Tibial nerve (tissue), 4 donors: Measurements from ENCODE around the gene SIRPA. TPM values are rescaled to one million over a fixed set of nuclear protein-coding genes. Genes with fewer than 3 reads are reported as not detected.

Experiments
- DNase-seq, 2 donors: peaks; one replicate each; pipeline ENCODE4 v3.0.0-alpha.2; 2019; ENCODE audit warnings: low spot score in 2 of 2
- H3K27ac ChIP-seq, 4 donors: fragments of 200-600 bp; sonication (generic) in 3 of 4; one replicate each; pipeline ENCODE4 v1.5.1; 2017 to 2019; ENCODE audit warnings: mild to moderate bottlenecking in 1 of 4
- H3K27me3 ChIP-seq, 2 donors: fragments of 200-600 bp; sonication (generic) in 1 of 2; one replicate each; pipeline versions ENCODE4 v1.5.1 to v1.6.0; 2017 to 2019
- H3K36me3 ChIP-seq, 3 donors: fragments of 200-600 bp; sonication (generic); one replicate each; pipeline ENCODE4 v1.5.1; 2018 to 2019
- H3K4me1 ChIP-seq, 4 donors: fragments of 200-600 bp; sonication (generic) in 3 of 4; one replicate each; pipeline ENCODE4 v1.5.1; 2017 to 2019
- H3K4me3 ChIP-seq, 4 donors: fragments of 200-600 bp; sonication (generic) in 3 of 4; one replicate each; pipeline ENCODE4 v1.5.1; 2017 to 2019; ENCODE audit warnings: mild to moderate bottlenecking in 1 of 4, moderate library complexity in 1 of 4
- H3K9me3 ChIP-seq, 4 donors: fragments of 200-600 bp; sonication (generic) in 3 of 4; one replicate each; pipeline ENCODE4 v1.5.1; 2017 to 2019
- CTCF ChIP-seq, 5 experiments: fragments of 200-600 bp in 3 of 5; fragments of 450-650 bp in 2 of 5; sonication (generic) in 3 of 5; IDR thresholded peaks; one replicate each; pipeline ENCODE4 v1.5.1; 2016 to 2019; ENCODE audit warnings: antibody characterized with exemption in 5 of 5, mild to moderate bottlenecking in 3 of 5, moderate library complexity in 2 of 5
- EP300 ChIP-seq, 2 donors: sonication (generic); formaldehyde crosslinking; IDR thresholded peaks; one replicate each; pipeline ENCODE4 v1.6.1; 2017; ENCODE audit warnings: antibody characterized with exemption in 2 of 2, mild to moderate bottlenecking in 1 of 2
- POLR2A ChIP-seq, 2 donors: fragments of 450-650 bp; IDR thresholded peaks; one replicate each; pipeline ENCODE4 v1.6.1; 2017; ENCODE audit warnings: antibody characterized with exemption in 2 of 2, mild to moderate bottlenecking in 2 of 2, moderate library complexity in 2 of 2
- WGBS, 2 donors: methylation state at CpG; one replicate each; pipeline ENCODE4 v1.1.5; 2018; 5-methylcytosine and 5-hydroxymethylcytosine counted together
- total RNA-seq, 4 donors: library from RNA; depleted of rRNA; stranded (reverse); fragments of >200 nt; gene quantifications; one replicate each; pipeline ENCODE4 v1.1.0, GENCODE V29; 2016

Gene SIRPA
- total RNA-seq, 4 donors from 2014 or later = 31.7 to 53.0 (median 41.1) TPM

GRCh38 chr20:1894471-1894950, 696 bp upstream of the SIRPA start:
- H3K4me1 ChIP-seq = peaks cover 0 to 66% (median 24%) of the 10 kb centered on the region in 4 donors
- no peaks in the 10 kb centered on the region for H3K27me3 ChIP-seq
- H3K36me3 ChIP-seq = no peaks in the 10 kb centered on the region
- H3K4me3 ChIP-seq = peak overlapping the region; percentile 49 to 89 (median 70)
- no peak for DNase-seq
- no peak for TF ChIP-seq CTCF (IDR thresholded peaks at IDR 0.05)
- peak in 1 of 2 donors; percentile 1 for TF ChIP-seq EP300 (IDR thresholded peaks at IDR 0.05)
- no peak for TF ChIP-seq POLR2A (IDR thresholded peaks at IDR 0.05)
- 0 to 2% methylated on average over 9 to 22 of the region's 70 CpGs for WGBS, 2 donors
- peak overlapping the region; percentile 79 to 96 (median 92) for H3K27ac ChIP-seq
- H3K9me3 ChIP-seq = no peaks in the 10 kb centered on the region

GRCh38 chr20:1895674-1896483, 672 bp downstream of the SIRPA start:
- Histone ChIP-seq H3K4me1 (peaks cover 0 to 73% (median 24%) of the 10 kb centered on the region in 4 donors), H3K27ac (peak overlapping the region; percentile 79 to 96 (median 92)), H3K27me3 (no peaks in the 10 kb centered on the region), H3K36me3 (no peaks in the 10 kb centered on the region), H3K9me3 (no peaks in the 10 kb centered on the region), H3K4me3 (peak overlapping the region; percentile 49 to 89 (median 72))
- WGBS, 2 donors = 23 to 25% methylated on average over 21 to 23 of the region's 24 CpGs
- DNase-seq = no peak
- no peak for TF ChIP-seq EP300 (IDR thresholded peaks at IDR 0.05)
- no peak for TF ChIP-seq POLR2A (IDR thresholded peaks at IDR 0.05)

- TF ChIP-seq POLR2A (IDR thresholded peaks at IDR 0.05) (no peak), CTCF (IDR thresholded peaks at IDR 0.05) (no peak), EP300 (IDR thresholded peaks at IDR 0.05) (no peak)
- Histone ChIP-seq H3K36me3 (peaks cover 0 to 2% (median 0%) of the 10 kb centered on the region in 3 donors), H3K4me1 (peaks cover 0 to 77% (median 24%) of the 10 kb centered on the region in 4 donors), H3K9me3 (no peaks in the 10 kb centered on the region), H3K27me3 (no peaks in the 10 kb centered on the region), H3K4me3 (peak overlapping the region; percentile 49 to 89 (median 72)), H3K27ac (peak overlapping the region; percentile 2 to 96 (median 84))
- no peak for DNase-seq
- WGBS, 2 donors = 66 to 74% methylated on average over 12 of the region's 12 CpGs
Measured at GRCh38 chr20:1896484-1897258, 1.5 kb downstream of the SIRPA start.

- Histone ChIP-seq H3K27ac (peak overlapping the region; percentile 33 to 96 (median 84)), H3K4me3 (no peak overlapping the region), H3K27me3 (no peaks in the 10 kb centered on the region), H3K4me1 (peaks cover 0 to 77% (median 24%) of the 10 kb centered on the region in 4 donors), H3K36me3 (peaks cover 0 to 9% (median 0%) of the 10 kb centered on the region in 3 donors), H3K9me3 (no peaks in the 10 kb centered on the region)
- TF ChIP-seq CTCF (IDR thresholded peaks at IDR 0.05) (no peak), EP300 (IDR thresholded peaks at IDR 0.05) (no peak), POLR2A (IDR thresholded peaks at IDR 0.05) (no peak)
- 74% methylated on average over 2 of the region's 2 CpGs for WGBS, 2 donors
- DNase-seq = peak in 1 of 2 donors; percentile 71
Measured at GRCh38 chr20:1897541-1897940, 2.3 kb downstream of the SIRPA start.

GRCh38 chr20:1897965-1898464, 2.8 kb downstream of the SIRPA start:
- no peak overlapping the region for H3K4me3 ChIP-seq

More at GRCh38 chr20:1897965-1898464, 2.8 kb downstream of the SIRPA start:
- Histone ChIP-seq H3K4me1 (peaks cover 0 to 73% (median 24%) of the 10 kb centered on the region in 4 donors), H3K27me3 (no peaks in the 10 kb centered on the region), H3K36me3 (peaks cover 0 to 9% (median 0%) of the 10 kb centered on the region in 3 donors), H3K9me3 (no peaks in the 10 kb centered on the region), H3K27ac (peak overlapping the region; percentile 33 to 96 (median 84))
- TF ChIP-seq POLR2A (IDR thresholded peaks at IDR 0.05) (no peak), CTCF (IDR thresholded peaks at IDR 0.05) (no peak), EP300 (IDR thresholded peaks at IDR 0.05) (no peak)
- 69 to 71% methylated on average over 11 of the region's 11 CpGs for WGBS, 2 donors
- DNase-seq = no peak
